HG03442 (cell line): Measurements from ENCODE around the gene CD44.
A peak's percentile ranks its signal among the peaks of the same experiment; 100 is the strongest.

Source experiments
- ATAC-seq: cut with Tn5 transposase; IDR thresholded peaks from one replicate; pipeline ENCODE4 v1.9.1; 2021; ENCODE audit warnings: mild to moderate bottlenecking, moderate library complexity; ENCODE audit not compliant: unreplicated experiment

The CD44 gene

GRCh38 chr11:35155677-35156076 is 16.7 kb downstream of the CD44 start:
- ATAC-seq, result no peak

- ATAC-seq, result no peak
Measured at GRCh38 chr11:35157814-35158700, 19.1 kb downstream of the CD44 start.

GRCh38 chr11:35158701-35159510 is 19.9 kb downstream of the CD44 start:
- no peak for ATAC-seq

- ATAC-seq, result no peak
Measured at GRCh38 chr11:35160246-35160824, 21.4 kb downstream of the CD44 start.

DNA sequence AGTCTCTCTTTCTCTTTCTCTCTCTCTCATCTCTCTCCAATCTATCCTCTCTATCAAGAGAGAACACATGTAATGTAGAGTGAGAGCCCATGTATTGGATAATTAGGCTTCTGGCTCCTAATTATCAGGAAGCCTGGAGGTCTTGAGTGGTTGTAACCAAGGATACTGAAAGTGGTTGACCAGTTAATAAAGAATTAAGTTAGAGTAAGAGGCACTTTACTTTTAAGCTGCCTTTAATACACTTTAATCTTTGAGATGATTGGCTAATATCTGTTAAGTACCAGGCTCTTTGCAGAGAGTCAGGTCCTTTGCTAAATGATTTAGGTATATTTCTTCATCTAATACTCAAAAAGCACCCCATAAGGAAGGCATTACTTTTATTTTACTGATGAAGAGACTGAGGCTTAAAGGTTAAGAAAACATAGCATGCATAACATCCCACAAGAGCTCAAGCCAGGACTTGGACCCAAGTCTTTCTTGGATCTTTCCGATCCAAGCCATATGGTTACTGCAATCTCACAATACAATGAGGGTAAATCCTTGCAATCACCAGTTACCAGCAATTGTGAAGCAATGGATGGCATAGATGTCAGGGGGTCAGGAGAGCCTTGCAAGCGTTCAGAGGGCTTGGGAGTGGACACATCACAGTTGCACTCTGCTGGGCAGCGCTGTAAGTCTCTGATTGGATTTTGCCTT is 22.1 kb downstream of the CD44 start:
- no peak for ATAC-seq

DNA sequence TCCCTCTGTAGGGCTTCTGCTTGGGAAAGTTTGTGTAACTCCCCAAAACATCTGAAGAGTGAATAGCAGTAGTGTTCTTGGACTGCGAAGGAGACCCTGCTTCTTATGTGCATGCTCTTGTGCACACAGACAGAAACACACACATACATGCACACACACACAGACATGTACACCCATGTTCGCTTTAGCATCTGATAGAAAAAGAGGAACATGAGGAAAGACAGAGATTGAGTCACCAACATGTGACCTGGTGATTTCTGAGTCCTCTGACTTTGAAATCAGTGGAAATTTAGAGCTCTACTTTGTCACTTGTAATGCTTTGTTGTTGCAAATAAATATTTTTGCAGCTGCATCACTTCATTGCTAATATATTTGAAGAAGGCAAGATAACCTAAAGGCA is 23.8 kb downstream of the CD44 start:
- ATAC-seq, result no peak

GRCh38 chr11:35163209-35163608 is 24.2 kb downstream of the CD44 start:
- no peak for ATAC-seq

DNA sequence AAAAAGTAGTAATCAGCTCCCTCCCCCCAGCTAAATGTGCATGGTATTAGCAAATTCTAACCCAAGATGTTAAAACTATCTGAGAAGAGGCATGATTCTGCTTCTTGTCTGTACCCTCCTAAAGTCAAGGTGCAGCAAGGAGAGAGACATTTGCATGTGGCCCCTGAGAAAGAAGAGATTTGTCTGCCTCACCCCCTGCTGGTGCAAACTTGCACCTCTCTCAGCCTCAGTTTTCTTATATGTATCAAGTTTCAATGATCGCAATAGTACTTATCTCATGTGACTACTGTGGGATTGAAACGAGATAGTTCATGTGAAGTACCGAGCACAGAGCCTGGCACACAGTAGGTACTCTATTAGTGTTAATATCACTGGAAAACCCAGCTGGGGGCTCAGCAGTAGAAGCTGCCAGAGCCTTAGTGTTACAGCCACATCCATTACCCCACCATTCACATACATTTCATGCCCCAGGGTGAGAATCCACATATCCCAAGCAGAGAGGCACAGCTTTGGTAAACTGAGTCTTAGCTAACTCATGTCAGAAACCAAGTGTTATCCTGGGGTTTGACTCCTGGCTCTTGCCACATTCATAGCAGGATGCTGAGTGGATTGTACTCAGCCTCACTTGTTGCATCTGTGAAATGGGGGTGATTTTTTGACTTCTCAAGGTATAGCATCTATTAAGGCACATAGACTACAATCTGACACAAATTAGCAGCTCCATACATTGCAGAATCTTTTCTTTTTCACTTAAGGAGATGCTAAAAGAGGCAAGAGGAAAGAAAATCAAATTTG is 24.9 kb downstream of the CD44 start:
- no peak for ATAC-seq

- no peak for ATAC-seq
Measured at GRCh38 chr11:35165030-35165422, 26.1 kb downstream of the CD44 start.

DNA sequence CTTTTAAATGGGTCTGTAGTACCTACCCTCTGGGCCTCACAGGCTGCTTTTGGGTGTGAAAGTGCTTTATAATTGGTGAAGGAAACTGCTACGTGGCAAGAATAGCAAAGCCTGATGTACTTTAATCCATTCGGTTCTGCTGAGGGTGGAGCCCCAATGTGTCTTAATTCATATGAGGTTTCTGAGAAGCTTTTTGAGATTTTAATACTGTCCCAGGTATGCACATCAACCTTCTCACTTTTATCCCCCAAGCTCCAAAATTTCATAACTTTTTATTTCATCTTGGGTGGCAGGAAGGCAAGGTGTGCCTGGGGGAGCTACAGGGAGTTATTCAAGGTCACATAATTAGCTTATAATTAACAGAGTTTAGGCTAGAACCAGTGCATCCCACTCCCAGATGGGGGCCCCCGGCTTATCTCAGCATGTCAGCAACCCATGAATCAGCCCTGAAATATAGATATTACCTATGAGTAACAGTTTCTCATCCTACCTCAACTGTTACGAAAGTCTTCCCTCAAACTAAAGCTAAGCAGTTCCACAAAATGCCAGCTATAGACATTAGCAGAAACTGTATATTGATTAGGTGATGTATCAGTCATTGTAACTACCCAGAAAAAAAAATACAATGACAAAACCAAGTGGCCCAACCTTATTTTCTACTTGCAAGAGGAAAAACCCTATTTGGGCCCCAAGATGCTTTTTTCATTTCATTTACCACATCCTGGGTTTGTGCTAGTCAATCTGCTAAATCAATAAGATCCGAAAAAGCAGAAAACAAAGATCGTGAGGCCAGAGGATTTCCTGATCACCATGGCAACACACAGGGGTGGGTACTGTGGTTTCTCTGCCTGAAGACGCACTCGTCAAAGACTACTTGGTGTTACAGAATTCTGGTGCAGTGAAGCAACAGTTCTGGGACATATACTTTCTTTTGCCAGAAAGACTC is 26.7 kb downstream of the CD44 start:
- peak; percentile 84 for ATAC-seq

DNA sequence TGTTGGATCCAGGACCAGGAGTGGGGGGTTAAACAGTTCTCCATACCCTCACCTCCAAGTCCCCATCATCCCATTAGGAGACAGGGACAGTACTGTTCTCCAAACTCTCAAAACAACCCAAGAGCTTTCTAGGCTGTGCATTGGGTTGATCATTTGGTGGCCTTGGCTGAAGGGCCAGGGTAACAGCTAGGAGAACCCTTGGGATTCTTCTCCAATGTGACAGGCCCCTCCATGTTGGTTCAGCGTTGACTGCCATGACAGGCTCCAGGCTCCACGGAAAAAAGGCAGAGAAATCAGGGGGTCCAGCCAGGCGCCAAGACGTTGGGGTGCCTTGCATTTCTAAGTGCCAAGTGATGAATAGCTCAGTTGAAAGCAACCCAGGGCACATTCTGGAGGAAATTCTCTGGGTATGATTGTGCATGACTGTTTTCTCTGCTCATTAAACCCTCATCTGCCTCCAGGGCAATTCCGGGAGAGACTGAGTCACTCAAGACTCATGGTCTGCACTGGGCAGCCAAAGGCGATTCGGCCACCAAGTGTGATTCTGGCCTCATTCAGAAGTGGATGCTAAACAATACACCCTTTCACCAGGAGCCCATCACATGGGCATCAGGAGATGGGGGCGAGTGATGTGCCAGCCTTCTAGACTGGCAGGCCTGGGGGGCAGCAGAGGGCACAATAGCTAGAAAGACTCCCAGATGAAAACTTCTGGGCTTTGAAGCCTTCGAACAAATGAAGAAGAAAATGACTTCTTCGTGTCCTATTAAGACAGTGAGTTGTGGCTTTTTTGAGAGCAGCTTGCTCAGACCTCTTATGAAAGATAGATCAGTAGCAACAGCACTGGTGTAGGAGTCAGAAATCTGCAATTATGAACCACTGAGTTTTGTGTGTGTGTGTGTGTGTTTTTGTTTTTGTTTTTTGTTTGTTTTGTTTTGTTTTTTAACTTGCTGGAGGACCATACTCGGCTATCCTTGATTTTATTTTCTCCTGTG is 27.7 kb downstream of the CD44 start:
- peak; percentile 5 for ATAC-seq

DNA sequence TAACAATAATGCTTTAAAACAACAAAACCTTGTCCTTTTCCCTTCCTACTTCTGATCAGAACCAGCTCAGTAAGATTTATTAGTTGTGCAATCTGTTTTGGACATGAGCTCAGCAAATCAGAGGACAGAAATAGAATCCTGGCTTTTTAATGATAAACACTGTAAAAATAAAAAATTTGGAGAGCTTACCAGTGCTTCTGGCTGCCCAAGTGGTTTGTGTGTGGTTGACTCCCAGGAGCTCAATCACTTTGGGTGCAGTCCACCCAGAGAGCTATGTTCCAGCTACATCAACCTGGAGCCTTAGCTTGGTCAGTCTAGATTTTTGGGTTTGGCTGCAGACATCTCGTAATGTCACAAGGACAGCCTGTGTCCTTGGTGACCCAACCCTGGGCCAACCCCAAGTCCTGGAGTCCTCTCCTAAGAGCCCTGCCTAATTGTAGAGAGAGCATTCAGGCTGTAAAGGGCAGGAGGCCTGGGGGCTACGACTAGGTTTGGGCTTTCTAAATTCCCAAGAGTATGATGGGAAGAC is 28.5 kb downstream of the CD44 start:
- no peak for ATAC-seq

GRCh38 chr11:35168671-35169070 is 29.7 kb downstream of the CD44 start:
- no peak for ATAC-seq

- no peak for ATAC-seq
Measured at GRCh38 chr11:35169112-35169511, 30.1 kb downstream of the CD44 start.

DNA sequence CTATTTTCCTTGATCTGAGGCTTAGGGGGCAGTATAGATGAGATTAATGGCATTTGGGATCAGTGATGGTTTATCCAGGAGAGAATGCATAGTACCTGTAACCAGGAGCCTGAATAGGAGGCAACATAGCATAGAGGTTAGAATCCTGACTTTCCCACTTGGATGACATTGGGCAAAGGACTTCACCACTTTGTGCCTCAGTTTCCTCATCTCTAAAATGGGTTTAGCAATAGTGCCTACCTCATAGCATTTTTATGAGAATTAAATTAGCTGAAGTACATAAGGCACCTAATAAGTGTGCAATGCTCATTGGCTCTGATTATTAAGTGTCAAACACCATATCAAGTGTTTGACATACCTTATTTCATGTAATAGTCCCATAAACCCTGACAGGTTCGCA is 30.8 kb downstream of the CD44 start:
- ATAC-seq, result no peak

DNA sequence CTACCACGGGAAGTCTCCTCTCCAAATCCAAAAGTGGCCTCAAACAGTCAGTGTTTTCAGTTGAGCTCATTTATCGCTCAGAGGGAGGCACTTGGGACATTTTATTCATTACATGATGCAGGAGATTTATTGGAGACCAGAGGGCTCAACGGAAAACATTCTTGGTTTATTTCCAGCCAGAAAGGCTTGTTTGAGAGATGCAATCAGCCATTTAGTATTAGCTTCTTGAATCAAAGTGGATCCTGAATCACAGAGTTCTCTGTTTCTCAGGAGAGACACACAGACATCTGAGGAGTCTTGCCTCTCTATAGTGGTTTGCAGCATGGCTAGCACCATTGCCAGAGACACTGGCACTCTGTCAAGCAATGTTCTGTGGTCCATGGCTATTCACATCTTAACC is 31.5 kb downstream of the CD44 start:
- ATAC-seq, result no peak

DNA sequence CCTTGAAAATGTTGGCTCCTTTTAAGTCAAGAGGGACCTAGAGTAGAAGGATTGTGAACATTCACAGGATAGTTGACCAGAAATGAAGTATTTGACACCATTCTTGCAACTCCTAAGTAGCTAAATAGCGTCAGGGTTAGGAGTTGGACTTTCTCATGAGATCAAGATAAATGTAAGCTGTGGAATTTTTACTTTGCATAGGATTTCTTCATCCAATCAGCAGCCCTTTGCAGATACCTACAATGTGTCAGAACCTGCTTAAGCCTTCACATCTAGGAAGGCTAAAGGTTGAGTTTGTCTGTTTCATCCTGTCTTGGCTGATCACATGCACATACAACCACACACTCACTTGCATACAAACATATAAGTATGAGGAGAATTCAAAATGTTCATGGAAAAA is 32.3 kb downstream of the CD44 start:
- no peak for ATAC-seq

- peak; percentile 55 for ATAC-seq
Measured at GRCh38 chr11:35173011-35173511, 34.1 kb downstream of the CD44 start.
